ENCODE results near the gene CAMK1D.

CAMK1D gene

GRCh38 chr10:12502526-12503274, 153.4 kb downstream of the CAMK1D start:
- DNase-seq (ENCODE audit: low read depth, low spot score) = no peak
- ChIA-PET POLR2A (no interaction called here), CTCF (no interaction called here)
- no peak for TF ChIP-seq CTCF (IDR thresholded peaks at IDR 0.05; ENCODE audit: insufficient read depth, low read length, missing control alignments)
- H3K4me3 ChIP-seq (ENCODE audit: low read depth, low read length) = no peak overlapping the region

GRCh38 chr10:12503311-12503710, 154.0 kb downstream of the CAMK1D start:
- no peak overlapping the region for H3K4me3 ChIP-seq (ENCODE audit: low read depth, low read length)
- TF ChIP-seq CTCF (IDR thresholded peaks at IDR 0.05; ENCODE audit: insufficient read depth, low read length, missing control alignments) = no peak
- no peak for DNase-seq (ENCODE audit: low read depth, low spot score)
- ChIA-PET CTCF (no interaction called here), POLR2A (no interaction called here)

GRCh38 chr10:12504176-12504575, 154.8 kb downstream of the CAMK1D start:
- no peak for TF ChIP-seq CTCF (IDR thresholded peaks at IDR 0.05; ENCODE audit: insufficient read depth, low read length, missing control alignments)
- POLR2A ChIA-PET = no interaction called here
- CTCF ChIA-PET = no interaction called here
- no peak for DNase-seq (ENCODE audit: low read depth, low spot score)
- H3K4me3 ChIP-seq (ENCODE audit: low read depth, low read length) = no peak overlapping the region

- no peak for DNase-seq (ENCODE audit: low read depth, low spot score)
- no peak for TF ChIP-seq CTCF (IDR thresholded peaks at IDR 0.05; ENCODE audit: insufficient read depth, low read length, missing control alignments)
- ChIA-PET CTCF (no interaction called here), POLR2A (no interaction called here)
- H3K4me3 ChIP-seq (ENCODE audit: low read depth, low read length) = no peak overlapping the region
Measured at GRCh38 chr10:12504628-12505027, 155.3 kb downstream of the CAMK1D start.

- POLR2A ChIA-PET = no interaction called here
- H3K4me3 ChIP-seq (ENCODE audit: low read depth, low read length) = no peak overlapping the region
- CTCF ChIA-PET = no interaction called here
- no peak for DNase-seq (ENCODE audit: low read depth, low spot score)
- TF ChIP-seq CTCF (IDR thresholded peaks at IDR 0.05; ENCODE audit: insufficient read depth, low read length, missing control alignments) = no peak
Measured at GRCh38 chr10:12505683-12506082, 156.3 kb downstream of the CAMK1D start.

GRCh38 chr10:12507165-12507850, 158.0 kb downstream of the CAMK1D start:
- ChIA-PET POLR2A (no interaction called here), CTCF (no interaction called here)
- H3K4me3 ChIP-seq (ENCODE audit: low read depth, low read length) = no peak overlapping the region
- TF ChIP-seq CTCF (IDR thresholded peaks at IDR 0.05; ENCODE audit: insufficient read depth, low read length, missing control alignments) = no peak
- DNase-seq (ENCODE audit: low read depth, low spot score) = no peak
